Measurements from ENCODE around the gene TRPM3. TPM values are rescaled to one million over a fixed set of nuclear protein-coding genes. Genes with fewer than 3 reads are reported as not detected.

Gene TRPM3
- total and polyA plus RNA-seq, 4 donors, result 0.07 to 0.89 (median 0.67) TPM

DNA sequence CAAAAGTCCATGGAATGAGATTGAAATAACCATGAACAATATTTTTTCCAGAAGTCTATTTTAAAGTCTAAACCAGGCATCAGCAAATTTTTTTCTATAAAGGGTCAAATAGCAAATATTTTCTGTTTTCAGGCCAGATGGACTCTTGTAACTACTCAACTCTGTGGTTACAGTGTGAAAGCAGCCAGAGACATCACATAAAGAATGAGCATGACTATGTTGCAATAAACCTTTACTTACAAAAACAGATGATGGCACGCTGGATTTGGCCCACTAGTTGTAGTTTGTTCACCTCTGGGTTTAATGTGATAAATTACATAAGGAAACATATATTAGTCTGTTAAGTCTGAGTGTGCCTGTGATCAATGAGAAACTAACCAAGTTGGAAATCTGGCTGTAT is 319.2 kb downstream of the TRPM3 start:
- DNase-seq (ENCODE audit: low spot score), result no peak
- TF ChIP-seq ZBTB33 (IDR thresholded peaks at IDR 0.05), result no peak
- TF ChIP-seq SP1 (IDR thresholded peaks at IDR 0.05), result no peak
- no peak for TF ChIP-seq CTCF (IDR thresholded peaks at IDR 0.05; ENCODE audit: low read depth, low read length, missing input control)
- TF ChIP-seq GABPA (IDR thresholded peaks at IDR 0.05 in 1 of 2, conservative IDR thresholded peaks at IDR 0.05 in 1 of 2), result no peak
- TF ChIP-seq, protein P1, sequence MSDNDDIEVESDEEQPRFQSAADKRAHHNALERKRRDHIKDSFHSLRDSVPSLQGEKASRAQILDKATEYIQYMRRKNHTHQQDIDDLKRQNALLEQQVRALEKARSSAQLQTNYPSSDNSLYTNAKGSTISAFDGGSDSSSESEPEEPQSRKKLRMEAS (IDR thresholded peaks at IDR 0.05), result no peak
- no peak for TF ChIP-seq ATF3 (IDR thresholded peaks at IDR 0.05)
- TF ChIP-seq RXRA (IDR thresholded peaks at IDR 0.05), result no peak
- no peak for TF ChIP-seq EGR1 (IDR thresholded peaks at IDR 0.05; ENCODE audit: low read depth in 2 of 2)
- TF ChIP-seq HNF4G (IDR thresholded peaks at IDR 0.05), result no peak
- TF ChIP-seq TAF1 (conservative IDR thresholded peaks at IDR 0.05), result no peak
- no peak overlapping the region for H3K9ac ChIP-seq (ENCODE audit: low read depth in 1 of 2, low read length in 2 of 2)
- H3K36me3 ChIP-seq (ENCODE audit: control insufficient read depth in 4 of 4, insufficient read depth in 3 of 4, low read depth in 1 of 4, low read length in 3 of 4), result no peaks in the 10 kb centered on the region
- no peaks in the 10 kb centered on the region for H3K4me1 ChIP-seq (ENCODE audit: control insufficient read depth in 4 of 4, insufficient read depth in 4 of 4, low read length in 3 of 4)
- WGBS, result 59% methylated on average over 1 of the region's 1 CpG
- H3K27me3 ChIP-seq (ENCODE audit: control insufficient read depth in 4 of 4, insufficient read depth in 4 of 4, low read length in 3 of 4), result no peaks in the 10 kb centered on the region
- no peak overlapping the region for H3K4me3 ChIP-seq (ENCODE audit: low read depth in 1 of 3, low read length in 3 of 3)
- no peaks in the 10 kb centered on the region for H3K9me3 ChIP-seq (ENCODE audit: control insufficient read depth in 4 of 4, low read length in 3 of 4)
- H3K27ac ChIP-seq (ENCODE audit: low read depth in 1 of 2, low read length in 2 of 2), result no peak overlapping the region

DNA sequence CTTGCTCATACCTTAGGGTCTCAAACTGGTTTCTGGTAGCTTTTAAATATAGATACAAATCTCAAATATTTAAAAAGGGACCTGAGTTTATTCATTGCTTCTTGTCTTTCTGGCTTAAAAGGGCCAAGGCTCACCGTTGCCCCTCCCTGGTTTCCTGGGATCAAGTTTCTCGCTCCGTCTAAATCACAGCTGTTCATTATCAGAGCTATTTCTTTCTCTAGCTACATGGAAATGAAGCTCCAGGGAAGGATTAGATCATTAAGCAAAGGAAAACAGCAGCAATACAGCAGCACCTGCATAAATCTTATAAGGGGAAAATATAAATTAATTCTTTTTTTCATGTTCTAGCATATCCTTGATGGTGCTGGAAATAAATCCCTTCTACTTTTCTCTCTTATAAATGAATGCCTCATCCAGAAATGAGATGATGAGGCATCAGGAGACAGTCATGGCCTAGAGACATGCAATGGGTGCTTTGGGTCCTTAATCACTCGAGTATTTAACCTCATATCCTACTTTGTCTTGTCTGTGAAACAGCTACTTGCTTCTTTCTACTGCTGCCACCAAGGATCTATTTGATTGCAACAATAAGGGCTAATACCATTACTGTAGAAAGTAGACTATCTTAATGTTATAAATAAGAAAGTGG is 320.1 kb downstream of the TRPM3 start:
- Histone ChIP-seq H3K9me3 (ENCODE audit: control insufficient read depth in 4 of 4, low read length in 3 of 4) (no peaks in the 10 kb centered on the region), H3K9ac (ENCODE audit: low read depth in 1 of 2, low read length in 2 of 2) (no peak overlapping the region), H3K27ac (ENCODE audit: low read depth in 1 of 2, low read length in 2 of 2) (no peak overlapping the region), H3K27me3 (ENCODE audit: control insufficient read depth in 4 of 4, insufficient read depth in 4 of 4, low read length in 3 of 4) (no peaks in the 10 kb centered on the region), H3K4me1 (ENCODE audit: control insufficient read depth in 4 of 4, insufficient read depth in 4 of 4, low read length in 3 of 4) (no peaks in the 10 kb centered on the region), H3K36me3 (ENCODE audit: control insufficient read depth in 4 of 4, insufficient read depth in 3 of 4, low read depth in 1 of 4, low read length in 3 of 4) (no peaks in the 10 kb centered on the region), H3K4me3 (ENCODE audit: low read depth in 1 of 3, low read length in 3 of 3) (no peak overlapping the region)
- WGBS, result 76% methylated on average over 4 of the region's 4 CpGs
- no peak for DNase-seq (ENCODE audit: low spot score)
- TF ChIP-seq REST (IDR thresholded peaks at IDR 0.05) (no peak), YY1 (IDR thresholded peaks at IDR 0.05) (no peak), TAF1 (conservative IDR thresholded peaks at IDR 0.05) (no peak), GABPA (IDR thresholded peaks at IDR 0.05 in 1 of 2, conservative IDR thresholded peaks at IDR 0.05 in 1 of 2) (no peak), ZBTB33 (IDR thresholded peaks at IDR 0.05) (no peak), NR2F2 (IDR thresholded peaks at IDR 0.05) (no peak)

All from liver (tissue), 9 donors.